HepG2 (cell line): ENCODE results near the gene FIS1. TPM values are rescaled to one million over a fixed set of nuclear protein-coding genes. Genes with fewer than 3 reads are reported as not detected.

Experiments
- ATAC-seq: fragments of 200-7000 bp; cut with Tn5 transposase; 3 replicates; pipeline ENCODE4 v1.9.1; 2020; ENCODE audit warnings: mild to moderate bottlenecking, moderate library complexity
- BruUV-seq: library from RNA; stranded (reverse); fragments of 400-500 nt; replicated peaks from 2 replicates; lab custom pipeline; 2021; lab: Mats Ljungman, UMichigan
- CTCF ChIA-PET: fragments of 300-600 bp; formaldehyde crosslinking; extraction: SDS; loops from one replicate; lab custom pipeline; 2021; ENCODE audit warnings: low total read pairs, inconsistent platforms, low intra/inter-chr PET ratio; lab: Yijun Ruan, JAX
- POLR2A ChIA-PET: fragments of 350-600 bp; sonication (Branson Sonifier 250); formaldehyde crosslinking; loops from one replicate; lab custom pipeline; 2020; ENCODE audit warnings: antibody characterized with exemption, inconsistent platforms; lab: Yijun Ruan, JAX
- DNase-seq: peaks from one replicate; pipeline ENCODE4 v3.0.0-alpha.2; 2015; ENCODE audit warnings: low spot score
- FAIRE-seq: peaks from 3 replicates; lab custom pipeline; 2011; peaks lifted over from hg19 to GRCh38; lab: Jason Lieb, UNC
- H2AFZ ChIP-seq: one replicate; pipeline ENCODE4 v1.6.1; 2011; ENCODE audit warnings: low read length, inconsistent platforms
- H3K27ac ChIP-seq: fragments of 300-600 bp; 3 replicates; pipeline ENCODE4 v1.8.0; 2011; ENCODE audit warnings: mixed run types, mild to moderate bottlenecking, mixed read lengths, low read length, inconsistent platforms; ENCODE audit not compliant: insufficient read depth; ENCODE audit errors: extremely low read length
- H3K27me3 ChIP-seq, 2 experiments: fragments of 200-600 bp in 1 of 2; 2 replicates in 1 of 2; 3 replicates in 1 of 2; pipeline versions ENCODE4 v1.6.0 to v1.8.0; 2011; ENCODE audit warnings: low read length in 2 of 2, mild to moderate bottlenecking in 2 of 2, moderate library complexity in 2 of 2, inconsistent platforms in 1 of 2; ENCODE audit not compliant: insufficient read depth in 2 of 2, control insufficient read depth in 1 of 2
- H3K36me3 ChIP-seq, 2 experiments: fragments of 200-600 bp in 1 of 2; replicated peaks in 1 of 2; 2 replicates in 1 of 2; 3 replicates in 1 of 2; pipeline versions ENCODE4 v1.5.1 to v1.8.0; 2011; ENCODE audit warnings: low read length in 2 of 2, inconsistent platforms in 1 of 2; ENCODE audit not compliant: insufficient read depth in 2 of 2, control insufficient read depth in 1 of 2
- H3K4me1 ChIP-seq: 2 replicates; pipeline ENCODE4 v1.5.1; 2012; ENCODE audit warnings: low read length, inconsistent platforms; ENCODE audit not compliant: insufficient read depth
- H3K4me2 ChIP-seq: 2 replicates; pipeline ENCODE4 v1.6.0; 2011; ENCODE audit warnings: low read depth, low read length, inconsistent platforms
- H3K4me3 ChIP-seq, 3 experiments: fragments of 200-600 bp in 1 of 3; sonication (generic), shearing (Covaris generic) in 1 of 3; replicated peaks in 1 of 3; 2 replicates each; pipeline ENCODE4 v1.5.1; 2011 to 2016; ENCODE audit warnings: low read length in 3 of 3, inconsistent platforms in 2 of 3, low read depth in 2 of 3, mild to moderate bottlenecking in 2 of 3, control low read depth in 1 of 3, mixed read lengths in 1 of 3; ENCODE audit not compliant: insufficient read depth in 1 of 3
- H3K79me2 ChIP-seq: one replicate; pipeline ENCODE4 v1.6.1; 2011; ENCODE audit warnings: low read length, inconsistent platforms; ENCODE audit not compliant: insufficient read depth
- H3K9ac ChIP-seq: 2 replicates; pipeline ENCODE4 v1.6.0; 2011; ENCODE audit warnings: mild to moderate bottlenecking, low read depth, low read length, inconsistent platforms; ENCODE audit not compliant: insufficient read depth
- H3K9me3 ChIP-seq: 2 replicates; pipeline ENCODE4 v1.5.1; 2012; ENCODE audit warnings: mild to moderate bottlenecking, low read length
- H4K20me1 ChIP-seq: 2 replicates; pipeline ENCODE4 v1.6.0; 2011; ENCODE audit warnings: inconsistent platforms, mild to moderate bottlenecking, low read length, moderate library complexity; ENCODE audit not compliant: insufficient read depth
- ADNP ChIP-seq: sonication (generic); formaldehyde crosslinking; IDR thresholded peaks from 2 replicates; pipeline ENCODE4 v1.4.0; 2020; ENCODE audit warnings: missing genetic modification reagents
- AGO1 ChIP-seq: fragments of 200-400 bp; formaldehyde crosslinking; IDR thresholded peaks from 2 replicates; pipeline ENCODE4 v1.6.1; 2017; ENCODE audit warnings: mild to moderate bottlenecking, low read depth, low read length, moderate library complexity; ENCODE audit not compliant: poor library complexity, severe bottlenecking
- AGO2 ChIP-seq: fragments of 200-400 bp; formaldehyde crosslinking; optimal IDR thresholded peaks from 2 replicates; pipeline ENCODE3; 2017; ENCODE audit warnings: mild to moderate bottlenecking, low read depth, low read length, moderate library complexity
- GFI1 ChIP-seq: sonication (generic); formaldehyde crosslinking; IDR thresholded peaks from 2 replicates; pipeline ENCODE4 v1.5.0; 2020; ENCODE audit warnings: missing genetic modification reagents, mild to moderate bottlenecking, borderline replicate concordance
- KAT7 ChIP-seq: IDR thresholded peaks from 2 replicates; pipeline ENCODE4 v1.6.1; 2018; ENCODE audit warnings: borderline replicate concordance, missing compliant biosample characterization
- KDM5B ChIP-seq: sonication (generic); formaldehyde crosslinking; IDR thresholded peaks from 2 replicates; pipeline ENCODE4 v1.4.0; 2020; ENCODE audit warnings: missing genetic modification reagents, mild to moderate bottlenecking, borderline replicate concordance
- KLF15 ChIP-seq: sonication (generic); formaldehyde crosslinking; IDR thresholded peaks from 2 replicates; pipeline ENCODE4 v1.8.1; 2023; ENCODE audit warnings: borderline replicate concordance, mild to moderate bottlenecking, inconsistent platforms, missing genetic modification reagents, mixed read lengths
- MEIS1 ChIP-seq: sonication (generic); formaldehyde crosslinking; IDR thresholded peaks from 2 replicates; pipeline ENCODE4 v1.9.0; 2021; ENCODE audit warnings: mild to moderate bottlenecking, missing genetic modification reagents, moderate library complexity, borderline replicate concordance
- NONO ChIP-seq, 2 experiments: fragments of 450-650 bp in 1 of 2; sonication (generic) in 1 of 2; formaldehyde crosslinking in 1 of 2; IDR thresholded peaks in 1 of 2; conservative IDR thresholded peaks in 1 of 2; 2 replicates each; pipeline versions ENCODE4 v1.6.1 to v1.8.0; 2017 to 2022; ENCODE audit warnings: mild to moderate bottlenecking in 1 of 2, missing genetic modification reagents in 1 of 2, moderate library complexity in 1 of 2
- POLR2A ChIP-seq, 2 experiments: IDR thresholded peaks; 2 replicates each; pipeline ENCODE4 v1.6.1; 2011; ENCODE audit warnings: low read depth in 2 of 2, low read length in 2 of 2, mild to moderate bottlenecking in 1 of 2, moderate library complexity in 1 of 2; ENCODE audit not compliant: insufficient read depth in 1 of 2
- POLR2AphosphoS5 ChIP-seq: IDR thresholded peaks from 2 replicates; pipeline ENCODE4 v1.6.1; 2012; ENCODE audit warnings: low read depth, low read length
- POLR2G ChIP-seq: fragments of 200-400 bp; formaldehyde crosslinking; IDR thresholded peaks from 2 replicates; pipeline ENCODE4 v1.6.1; 2018; ENCODE audit warnings: mild to moderate bottlenecking, low read depth, low read length, moderate library complexity
- RBFOX2 ChIP-seq: fragments of 200-400 bp; formaldehyde crosslinking; IDR thresholded peaks from 2 replicates; pipeline ENCODE4 v1.6.1; 2017; ENCODE audit warnings: low read depth, mild to moderate bottlenecking, low read length
- RORA ChIP-seq: sonication (generic); formaldehyde crosslinking; IDR thresholded peaks from 2 replicates; pipeline ENCODE4 v1.5.0; 2020; ENCODE audit warnings: mild to moderate bottlenecking, missing genetic modification reagents, moderate library complexity
- THYN1 ChIP-seq: sonication (generic); formaldehyde crosslinking; IDR thresholded peaks from 2 replicates; pipeline ENCODE4 v1.8.1; 2023; ENCODE audit warnings: low read depth, mild to moderate bottlenecking, moderate library complexity, missing genetic modification reagents, borderline replicate concordance
- ZNF383 ChIP-seq: sonication (generic); formaldehyde crosslinking; IDR thresholded peaks from 2 replicates; pipeline ENCODE4 v1.4.0; 2020; ENCODE audit warnings: missing genetic modification reagents, mild to moderate bottlenecking, borderline replicate concordance
- ZSCAN20 ChIP-seq: sonication (generic); formaldehyde crosslinking; IDR thresholded peaks from 2 replicates; pipeline ENCODE4 v1.4.0; 2020; ENCODE audit warnings: missing genetic modification reagents, mild to moderate bottlenecking, borderline replicate concordance
- WGBS: methylation state at CpG from one replicate; pipeline ENCODE4 v1.1.6; 2017; ENCODE audit warnings: low lambda C conversion rate; 5-methylcytosine and 5-hydroxymethylcytosine counted together
- in situ Hi-C: cut with HindIII; loops from 2 replicates; pipeline ENCODE4 v1.10.0; 2017; ENCODE audit warnings: low pct_unique_long_range_greater_than_20kb; ENCODE audit not compliant: extremely low pct_ligation_motif_present
- intact Hi-C: fragments of 100-400 bp; cut with micrococcal nuclease; formaldehyde crosslinking; loops from one replicate; pipeline ENCODE4 v1.10.0; 2022; ENCODE audit not compliant: unreplicated experiment
- polyA plus RNA-seq, 8 experiments: library from polyadenylated mRNA; depleted of rRNA in 3 of 8; stranded (reverse) in 7 of 8; unstranded in 1 of 8; fragments of >200 nt; fragmentation: Illumina TruSeq in 4 of 8; extraction: Trizol in 4 of 8; gene quantifications; 2 replicates each; pipeline versions ENCODE4 v1.2.1 to v1.2.3, GENCODE V29; 2011 to 2016; ENCODE audit warnings: low read depth in 4 of 8, missing spikeins in 1 of 8, mixed read lengths in 1 of 8; ENCODE audit not compliant: insufficient read depth in 1 of 8
- total RNA-seq, 5 experiments: library from RNA; depleted of rRNA; stranded (reverse); fragments of >200 nt; fragmentation: Illumina TruSeq; extraction: Trizol; gene quantifications; 2 replicates each; pipeline ENCODE4 v1.2.3, GENCODE V29; 2016; ENCODE audit warnings: low read depth in 1 of 5
- TF ChIP-seq, protein P1 (sequence below): sonication (generic); formaldehyde crosslinking; IDR thresholded peaks from 2 replicates; pipeline ENCODE4 v1.4.0; 2020; ENCODE audit warnings: missing genetic modification reagents
- TF ChIP-seq, protein P2 (sequence below): sonication (generic); formaldehyde crosslinking; IDR thresholded peaks from 2 replicates; pipeline ENCODE4 v1.8.1; 2023; ENCODE audit warnings: mild to moderate bottlenecking, missing genetic modification reagents

Gene FIS1
- total and polyA plus RNA-seq, 2 of the 13 experiments (the other 11 are each of a cell fraction or from before 2014, with no cell fraction given): 97.5 to 101 TPM

DNA sequence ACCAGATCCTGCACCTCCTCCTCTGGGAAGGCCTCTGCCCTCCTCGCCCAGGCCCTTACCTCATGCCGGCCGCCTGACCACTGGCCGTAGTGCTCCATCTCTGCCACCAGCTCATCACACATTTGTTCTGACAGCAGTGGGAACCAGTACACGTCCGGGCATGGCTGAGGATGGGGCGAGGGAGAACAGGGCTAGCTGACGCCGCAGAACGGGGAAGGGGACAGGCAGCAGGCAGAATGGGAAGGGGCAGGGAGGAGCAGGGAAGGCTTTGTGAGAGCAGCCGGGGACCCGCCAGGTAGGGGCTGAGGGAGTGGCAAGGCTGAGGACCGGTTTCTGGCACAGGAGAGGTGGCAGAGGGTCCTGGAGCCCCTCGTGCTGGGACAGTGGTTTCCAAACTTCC is 36.1 kb downstream of the FIS1 start:
- intact Hi-C loops (no loop called here), in situ Hi-C loops (no loop called here)
- FAIRE-seq: no peak
- no peak overlapping the region for H3K4me2 ChIP-seq
- H4K20me1 ChIP-seq: no peaks in the 10 kb centered on the region
- no peak overlapping the region for H2AFZ ChIP-seq
- CTCF ChIA-PET: no interaction called here
- peaks cover 15 to 26% of the 10 kb centered on the region in 2 experiments; a peak in 3 of 5 replicates for H3K36me3 ChIP-seq
- H3K9me3 ChIP-seq: no peaks in the 10 kb centered on the region
- WGBS: 97% methylated on average over 14 of the region's 14 CpGs
- no peak overlapping the region for H3K9ac ChIP-seq
- no peak for DNase-seq
- TF ChIP-seq, protein P1, sequence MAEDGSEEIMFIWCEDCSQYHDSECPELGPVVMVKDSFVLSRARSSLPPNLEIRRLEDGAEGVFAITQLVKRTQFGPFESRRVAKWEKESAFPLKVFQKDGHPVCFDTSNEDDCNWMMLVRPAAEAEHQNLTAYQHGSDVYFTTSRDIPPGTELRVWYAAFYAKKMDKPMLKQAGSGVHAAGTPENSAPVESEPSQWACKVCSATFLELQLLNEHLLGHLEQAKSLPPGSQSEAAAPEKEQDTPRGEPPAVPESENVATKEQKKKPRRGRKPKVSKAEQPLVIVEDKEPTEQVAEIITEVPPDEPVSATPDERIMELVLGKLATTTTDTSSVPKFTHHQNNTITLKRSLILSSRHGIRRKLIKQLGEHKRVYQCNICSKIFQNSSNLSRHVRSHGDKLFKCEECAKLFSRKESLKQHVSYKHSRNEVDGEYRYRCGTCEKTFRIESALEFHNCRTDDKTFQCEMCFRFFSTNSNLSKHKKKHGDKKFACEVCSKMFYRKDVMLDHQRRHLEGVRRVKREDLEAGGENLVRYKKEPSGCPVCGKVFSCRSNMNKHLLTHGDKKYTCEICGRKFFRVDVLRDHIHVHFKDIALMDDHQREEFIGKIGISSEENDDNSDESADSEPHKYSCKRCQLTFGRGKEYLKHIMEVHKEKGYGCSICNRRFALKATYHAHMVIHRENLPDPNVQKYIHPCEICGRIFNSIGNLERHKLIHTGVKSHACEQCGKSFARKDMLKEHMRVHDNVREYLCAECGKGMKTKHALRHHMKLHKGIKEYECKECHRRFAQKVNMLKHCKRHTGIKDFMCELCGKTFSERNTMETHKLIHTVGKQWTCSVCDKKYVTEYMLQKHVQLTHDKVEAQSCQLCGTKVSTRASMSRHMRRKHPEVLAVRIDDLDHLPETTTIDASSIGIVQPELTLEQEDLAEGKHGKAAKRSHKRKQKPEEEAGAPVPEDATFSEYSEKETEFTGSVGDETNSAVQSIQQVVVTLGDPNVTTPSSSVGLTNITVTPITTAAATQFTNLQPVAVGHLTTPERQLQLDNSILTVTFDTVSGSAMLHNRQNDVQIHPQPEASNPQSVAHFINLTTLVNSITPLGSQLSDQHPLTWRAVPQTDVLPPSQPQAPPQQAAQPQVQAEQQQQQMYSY (CRISPR knock-in tag): no peak
- TF ChIP-seq KLF15 (CRISPR knock-in tag) (no peak), POLR2A (IDR thresholded peaks at IDR 0.05; ENCODE audit: insufficient read depth in 1 of 2, low read depth in 2 of 2, low read length in 2 of 2) (peak in 1 of 2 experiments; percentile 51; a peak in 1 of 4 replicates), ZSCAN20 (no peak), RBFOX2 (peak; percentile 62), KDM5B (CRISPR knock-in tag) (no peak), POLR2AphosphoS5 (peak; percentile 27; the same call in 1 of the 2 replicates), AGO1 (peak; percentile 73), MEIS1 (no peak), GFI1 (CRISPR knock-in tag) (no peak), ADNP (no peak), KAT7 (CRISPR knock-in tag) (no peak), ZNF383 (CRISPR knock-in tag) (no peak), RORA (CRISPR knock-in tag) (no peak), NONO (IDR thresholded peaks at IDR 0.05) (no peak), NONO (CRISPR knock-in tag; conservative IDR thresholded peaks at IDR 0.05) (0 out of 2 replicates have a peak, but pooled peaks have one; percentile 18), POLR2G (peak; percentile 48), AGO2 (peak; percentile 85), THYN1 (CRISPR knock-in tag) (no peak)
- TF ChIP-seq, protein P2, sequence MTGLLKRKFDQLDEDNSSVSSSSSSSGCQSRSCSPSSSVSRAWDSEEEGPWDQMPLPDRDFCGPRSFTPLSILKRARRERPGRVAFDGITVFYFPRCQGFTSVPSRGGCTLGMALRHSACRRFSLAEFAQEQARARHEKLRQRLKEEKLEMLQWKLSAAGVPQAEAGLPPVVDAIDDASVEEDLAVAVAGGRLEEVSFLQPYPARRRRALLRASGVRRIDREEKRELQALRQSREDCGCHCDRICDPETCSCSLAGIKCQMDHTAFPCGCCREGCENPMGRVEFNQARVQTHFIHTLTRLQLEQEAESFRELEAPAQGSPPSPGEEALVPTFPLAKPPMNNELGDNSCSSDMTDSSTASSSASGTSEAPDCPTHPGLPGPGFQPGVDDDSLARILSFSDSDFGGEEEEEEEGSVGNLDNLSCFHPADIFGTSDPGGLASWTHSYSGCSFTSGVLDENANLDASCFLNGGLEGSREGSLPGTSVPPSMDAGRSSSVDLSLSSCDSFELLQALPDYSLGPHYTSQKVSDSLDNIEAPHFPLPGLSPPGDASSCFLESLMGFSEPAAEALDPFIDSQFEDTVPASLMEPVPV (CRISPR knock-in tag): no peak
- TF ChIP-seq, all 625 proteins: peak for 7
- Histone ChIP-seq H3K79me2 (no peaks in the 10 kb centered on the region), H3K4me1 (peaks cover 4% of the 10 kb centered on the region; the same call in 1 of the 2 replicates), H3K27ac (no peak overlapping the region), H3K27me3 (no peaks in the 10 kb centered on the region), H3K4me3 (no peak overlapping the region)
- POLR2A ChIA-PET: interaction anchor here (1.6 to 11.6 kb wide), 2 partner anchors 7 to 9 kb away, joined by 4 to 202 read pairs; partner anchors contain the start of genes PLOD3 and ZNHIT1
- ATAC-seq: no peak
- no TSS peak for BruUV-seq
